ENCODE results near the gene AQP5. TPM values are rescaled to one million over a fixed set of nuclear protein-coding genes. Genes with fewer than 3 reads are reported as not detected.

The AQP5 gene
- not detected for polyA plus RNA-seq (2013, experiment 1 of 2; ENCODE audit: insufficient read length)
- not detected for polyA plus RNA-seq (2013, experiment 2 of 2; ENCODE audit: insufficient read length)

GRCh38 chr12:49961111-49961922 is at the start of gene AQP5:
Gene AQP5 (plus strand): TSS chr12:49961872. CDS start chr12:49962018, 146 bp downstream.
- no peak for DNase-seq

DNA sequence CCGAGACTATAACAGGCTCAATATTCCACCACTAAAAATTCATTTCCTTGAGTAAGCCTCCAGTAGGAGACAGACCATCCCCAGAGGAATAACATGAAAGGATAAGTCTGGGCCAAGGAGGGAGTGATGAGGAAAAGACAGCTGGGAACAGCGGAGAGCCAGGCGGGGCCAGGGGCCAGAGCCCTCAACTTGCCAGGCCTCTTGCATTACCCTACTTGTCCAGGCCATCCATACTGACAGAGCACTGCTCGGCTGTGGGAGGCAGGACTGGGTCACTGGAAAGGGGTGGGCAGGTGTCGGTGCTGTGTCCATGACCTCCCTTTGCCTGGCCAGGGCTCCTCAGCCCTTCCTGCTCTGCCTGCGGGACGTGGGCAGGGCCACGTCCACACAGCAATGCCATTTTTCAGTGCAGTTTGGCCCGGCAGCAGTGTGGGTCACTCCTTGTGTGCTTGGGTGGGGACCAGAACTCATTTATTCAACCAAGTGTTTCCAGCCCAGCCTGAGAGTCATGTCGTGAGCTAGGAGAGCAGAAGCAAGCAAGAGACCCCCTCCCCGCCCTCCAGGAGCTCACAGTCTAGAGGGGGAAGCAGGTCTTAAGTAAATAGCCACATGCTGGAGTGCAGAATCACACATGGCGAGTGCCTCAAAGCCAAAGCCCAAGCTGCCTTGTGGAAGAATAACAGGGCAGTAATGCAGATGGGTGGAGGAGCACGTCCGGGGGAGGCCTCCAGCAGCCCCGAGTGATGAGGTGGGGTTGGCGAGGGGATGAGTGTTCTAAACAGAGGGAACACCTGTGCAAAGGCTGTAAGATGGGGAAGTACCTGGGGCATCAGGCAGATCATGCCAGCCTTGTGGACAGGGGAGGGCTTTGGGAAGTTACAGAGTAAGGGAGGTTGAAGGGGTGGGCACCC is 49.1 kb upstream of the AQP5 start:
- DNase-seq = no peak

DNA sequence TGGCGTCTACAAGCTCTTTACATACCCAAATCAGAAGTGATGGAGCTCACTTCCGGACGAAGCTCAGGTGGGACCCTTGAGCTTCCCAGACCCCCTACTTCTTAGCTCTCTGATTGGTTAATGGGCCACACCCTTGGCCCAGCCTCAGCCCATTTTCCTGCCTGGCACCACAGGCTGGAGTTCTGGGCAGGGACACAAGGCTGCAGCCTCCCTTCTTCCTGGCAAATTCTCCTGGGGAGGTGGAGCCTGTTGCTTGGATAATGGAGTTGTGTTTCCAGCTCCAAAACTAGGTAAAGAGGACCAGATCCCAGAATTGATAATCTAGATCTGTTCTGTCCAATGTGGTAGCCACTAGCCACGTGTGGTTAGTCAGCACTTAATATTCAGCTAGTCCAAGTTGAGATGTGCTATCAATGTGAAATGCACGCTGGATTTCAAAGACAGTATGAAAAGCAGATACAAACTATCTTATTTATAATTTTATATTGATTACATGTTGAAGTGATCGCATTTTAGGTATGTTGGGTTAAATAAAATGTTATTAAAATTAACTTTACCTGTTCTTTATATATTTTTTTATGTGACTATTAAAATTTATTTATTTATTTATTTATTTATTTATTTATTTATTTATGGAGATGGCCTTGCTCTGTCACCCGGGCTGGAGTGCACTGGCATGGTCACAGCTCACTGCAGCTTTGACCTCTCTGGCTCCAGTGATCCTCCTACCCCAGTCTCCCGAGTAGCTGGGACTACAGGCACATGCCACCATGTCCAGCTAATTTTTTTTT is 45.3 kb upstream of the AQP5 start:
- DNase-seq = no peak

DNA sequence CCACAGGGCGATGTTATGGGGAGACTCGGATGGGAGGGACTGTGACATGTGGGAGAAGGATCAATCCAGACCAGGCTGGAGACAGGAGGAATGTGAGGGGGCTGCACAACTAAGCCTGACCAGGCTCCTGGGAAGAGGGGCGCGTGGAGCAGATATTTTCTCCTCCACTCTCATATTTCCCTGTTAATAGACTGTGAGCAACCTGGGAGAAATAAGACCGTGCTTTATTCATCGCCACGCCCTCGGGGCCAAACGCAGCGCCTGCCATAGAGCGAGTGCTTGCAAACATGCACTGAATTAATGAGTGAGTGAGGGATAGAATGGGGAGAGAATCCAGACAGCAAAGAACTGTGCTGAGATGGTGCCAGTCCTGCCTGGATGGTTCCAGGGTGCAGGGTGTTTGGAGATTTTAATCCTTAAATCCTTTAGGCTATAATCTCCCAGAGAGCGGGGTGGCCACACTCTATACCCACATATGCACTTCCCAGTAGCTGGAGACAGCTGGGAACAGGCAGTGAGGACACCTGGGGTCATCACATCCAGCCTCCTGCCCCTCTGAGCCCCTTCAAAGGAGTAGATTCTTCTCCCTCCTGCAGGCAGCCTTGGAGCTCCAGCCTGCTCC is 44.4 kb upstream of the AQP5 start:
- no peak for DNase-seq

GRCh38 chr12:49917788-49918173 is 43.9 kb upstream of the AQP5 start:
- no peak for DNase-seq

DNA sequence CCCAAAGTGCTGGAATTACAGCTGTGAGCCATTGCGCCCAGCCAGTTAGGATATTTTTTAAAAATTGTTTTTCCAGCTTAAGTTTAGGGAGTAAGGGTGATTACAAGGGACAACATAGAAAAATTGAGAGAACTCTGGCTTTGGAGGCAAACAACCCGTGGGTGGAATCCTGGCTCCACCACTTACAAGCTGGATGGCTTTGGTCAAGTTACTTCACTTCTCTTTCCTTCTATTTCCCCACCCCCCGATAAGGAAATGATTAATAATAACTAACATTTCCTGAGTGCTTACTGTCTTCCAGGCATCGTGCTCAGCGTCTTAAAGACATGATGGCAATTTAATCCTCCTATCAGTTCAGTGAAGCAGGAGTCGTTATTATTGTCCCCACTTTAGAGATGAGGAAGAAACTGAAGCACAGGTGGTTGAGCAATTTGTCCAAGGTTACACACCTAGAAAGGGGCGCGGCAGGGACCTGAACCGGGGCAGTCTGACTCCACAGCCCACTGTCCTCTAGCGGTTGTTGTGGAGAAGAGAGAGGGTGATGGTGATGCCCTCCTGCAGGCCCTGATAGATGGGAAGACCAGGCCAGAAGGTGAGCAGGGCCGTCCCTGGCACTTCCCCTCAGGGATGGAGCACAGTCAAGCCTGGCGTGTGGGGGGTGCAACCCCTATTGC is 41.3 kb upstream of the AQP5 start:
- DNase-seq = peak; percentile 23

DNA sequence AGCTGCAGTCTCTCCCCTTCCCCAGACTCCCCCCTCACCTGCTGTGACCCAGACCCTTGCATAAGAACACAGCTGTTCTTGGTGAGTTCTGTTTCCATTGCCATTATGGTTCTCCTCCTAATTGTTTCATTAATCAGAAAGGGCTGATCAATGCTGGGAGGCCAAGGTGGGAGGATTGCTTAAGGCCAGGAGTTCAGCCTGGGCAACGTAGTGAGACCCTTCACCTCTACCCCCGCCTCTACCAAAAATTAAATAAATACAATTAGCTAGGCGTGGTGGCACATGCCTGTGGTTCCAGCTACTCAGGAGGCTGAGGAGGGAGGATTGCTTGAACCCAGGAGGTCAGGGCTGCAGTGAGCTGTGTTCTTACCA is 40.8 kb upstream of the AQP5 start:
- DNase-seq = no peak

GRCh38 chr12:49921299-49921698 is 40.4 kb upstream of the AQP5 start:
- no peak for DNase-seq

GRCh38 chr12:49921936-49922335 is 39.7 kb upstream of the AQP5 start:
- no peak for DNase-seq

GRCh38 chr12:49922349-49923034 is 39.2 kb upstream of the AQP5 start:
- DNase-seq = no peak

GRCh38 chr12:49923035-49923644 is 38.5 kb upstream of the AQP5 start:
- DNase-seq = no peak

- no peak for DNase-seq
Measured at GRCh38 chr12:49923880-49924556, 37.7 kb upstream of the AQP5 start.

DNA sequence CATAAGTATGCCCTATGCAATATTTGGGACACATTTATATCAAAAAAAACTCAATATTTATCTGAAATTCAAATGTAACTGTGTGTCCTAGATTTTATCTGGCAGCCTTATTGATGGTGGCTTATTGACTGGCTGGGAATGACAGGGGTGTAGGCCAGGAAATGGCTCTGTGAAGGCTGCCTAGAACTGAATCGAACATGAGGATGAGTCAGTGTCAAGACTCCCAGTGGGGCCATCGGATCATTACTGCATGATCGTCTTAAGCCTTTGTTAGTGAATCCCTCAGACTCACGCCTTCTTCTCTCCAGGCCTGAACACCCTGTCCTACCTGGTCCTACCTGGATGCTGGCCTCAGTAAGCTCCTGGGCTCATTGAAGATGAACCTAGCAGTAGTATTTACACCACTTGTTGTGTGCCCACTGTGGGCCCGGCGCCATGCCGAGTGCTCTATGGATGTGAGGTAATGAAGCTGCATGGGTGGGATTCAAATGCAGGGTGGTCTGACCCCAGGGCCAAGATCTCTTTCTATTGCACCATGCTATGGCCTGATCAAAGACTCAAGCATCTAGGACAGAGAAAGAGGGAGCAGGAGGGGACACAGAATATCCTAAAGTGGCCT is 36.9 kb upstream of the AQP5 start:
- no peak for DNase-seq

GRCh38 chr12:49925433-49926204 is 36.1 kb upstream of the AQP5 start:
- no peak for DNase-seq

DNA sequence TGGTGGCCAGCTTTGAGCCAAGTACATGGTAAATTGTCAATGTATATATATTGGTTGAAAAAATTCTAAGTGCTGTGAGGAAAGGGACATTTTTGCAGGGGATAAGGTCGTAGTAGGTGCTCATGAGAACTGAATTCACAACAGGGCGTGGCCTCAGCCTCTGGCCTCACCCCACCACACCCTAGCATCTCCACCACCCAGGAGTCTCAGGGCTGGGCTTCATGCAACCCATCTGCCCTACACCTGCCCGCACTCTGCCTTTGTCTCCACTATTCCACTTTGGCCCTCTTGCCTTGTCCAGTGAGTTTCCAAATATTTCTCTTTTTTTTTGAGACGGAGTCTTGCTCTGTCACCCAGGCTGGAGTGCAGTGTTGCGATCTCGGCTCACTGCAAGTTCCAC is 33.2 kb upstream of the AQP5 start:
- no peak for DNase-seq

DNA sequence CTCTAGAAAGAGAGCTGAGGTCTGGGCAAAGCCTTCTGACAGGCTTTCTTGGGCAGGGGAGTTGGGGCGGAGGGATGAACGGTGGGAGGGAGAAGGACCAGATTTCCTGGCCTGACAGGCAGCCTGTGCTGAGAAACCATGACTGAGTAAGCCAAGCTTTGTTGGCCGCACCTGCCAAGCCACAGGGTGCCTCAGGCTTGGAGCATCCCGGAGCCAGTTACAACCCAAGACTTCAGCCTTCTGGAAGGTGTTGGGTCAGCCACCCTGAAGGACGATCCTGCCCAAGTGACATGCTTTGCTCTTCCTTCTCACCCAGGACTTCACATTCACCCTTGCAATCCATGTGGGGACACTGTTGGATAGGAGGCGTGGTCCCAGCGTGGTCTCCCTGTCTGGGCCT is 32.1 kb upstream of the AQP5 start:
- DNase-seq = no peak

- peak; percentile 50 for DNase-seq
Measured at GRCh38 chr12:49930515-49931288, 31.0 kb upstream of the AQP5 start.

DNA sequence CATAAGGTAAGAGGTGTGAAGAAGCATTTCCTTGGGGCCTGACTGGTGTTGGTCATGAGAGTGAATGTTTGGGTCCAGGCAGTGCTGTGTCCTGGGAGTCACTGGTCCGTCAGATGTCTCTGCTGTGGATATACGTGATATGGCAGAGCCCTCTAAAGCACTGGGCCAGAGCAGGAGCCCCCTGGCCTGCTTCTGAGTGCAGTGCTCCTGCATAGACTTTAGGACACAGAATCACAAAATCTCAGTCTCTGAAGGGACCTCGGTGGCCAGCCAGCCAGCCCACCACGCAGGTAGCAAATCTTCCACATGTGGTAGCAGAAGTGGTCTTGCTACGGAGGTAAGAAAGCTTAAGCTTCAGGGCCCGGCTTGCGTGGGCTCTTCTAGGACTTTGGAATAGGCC is 29.6 kb upstream of the AQP5 start:
- DNase-seq = no peak

Data from fibroblast of skin of abdomen (primary cell).